SK-N-MC (cell line): ENCODE measurements around the gene ZDHHC11B.

Experiments
- EZH2 ChIP-seq: fragments of 200-600 bp; sonication (generic); IDR thresholded peaks from one replicate; pipeline ENCODE4 v1.6.1; 2017; ENCODE audit warnings: antibody characterized with exemption
- POLR2AphosphoS5 ChIP-seq: IDR thresholded peaks from 2 replicates; pipeline ENCODE4 v1.6.1; 2012; ENCODE audit warnings: mild to moderate bottlenecking, low read depth, low read length, borderline replicate concordance

DNA sequence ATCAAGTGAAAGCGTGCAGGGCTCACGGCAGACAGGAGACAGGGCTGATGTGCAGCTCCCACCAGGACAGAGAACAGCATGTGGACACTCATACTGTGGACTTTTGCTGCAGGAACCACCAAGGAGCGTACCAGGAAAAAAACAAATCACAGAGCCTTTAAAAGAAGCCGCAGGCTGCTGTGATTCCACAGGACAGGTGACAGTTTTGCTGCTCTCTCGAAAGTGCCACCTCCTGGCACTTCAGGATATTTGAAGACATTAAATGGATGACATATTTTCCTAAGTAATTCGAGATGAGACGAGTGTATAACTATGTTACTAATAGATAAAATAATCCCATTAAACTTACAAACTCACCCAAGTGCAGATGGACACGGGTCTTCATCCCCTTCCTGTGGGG is 37.0 kb upstream of the ZDHHC11B start:
- no peak for TF ChIP-seq EZH2
- TF ChIP-seq POLR2AphosphoS5, result no peak
